HUES6 (cell line): ENCODE measurements around the gene USP8.
"Not testable (repeated sequence)": the region's sequence is repeated elsewhere in the genome, so short reads cannot be mapped to it uniquely, and the experiment has no call there.

Experiments
- H3K27ac ChIP-seq: 2 replicates; pipeline ENCODE4 v1.7.0; 2013; ENCODE audit warnings: low read depth, mild to moderate bottlenecking, low read length, inconsistent platforms
- H3K27me3 ChIP-seq: 2 replicates; pipeline ENCODE4 v1.6.1; 2013; ENCODE audit warnings: low read length; ENCODE audit not compliant: control insufficient read depth, insufficient read depth
- H3K36me3 ChIP-seq: 2 replicates; pipeline ENCODE4 v1.6.1; 2013; ENCODE audit warnings: low read length; ENCODE audit not compliant: control insufficient read depth, insufficient read depth
- H3K4me1 ChIP-seq: 2 replicates; pipeline ENCODE4 v1.6.1; 2013; ENCODE audit warnings: low read length; ENCODE audit not compliant: control insufficient read depth, insufficient read depth
- H3K4me3 ChIP-seq: 2 replicates; pipeline ENCODE4 v1.5.1; 2013; ENCODE audit warnings: low read depth, low read length
- H3K9ac ChIP-seq: one replicate; pipeline ENCODE4 v1.6.1; 2013; ENCODE audit warnings: mild to moderate bottlenecking, low read length
- H3K9me3 ChIP-seq: 2 replicates; pipeline ENCODE4 v1.6.1; 2013; ENCODE audit warnings: low read depth, low read length; ENCODE audit not compliant: control insufficient read depth, insufficient read depth

Gene USP8

DNA sequence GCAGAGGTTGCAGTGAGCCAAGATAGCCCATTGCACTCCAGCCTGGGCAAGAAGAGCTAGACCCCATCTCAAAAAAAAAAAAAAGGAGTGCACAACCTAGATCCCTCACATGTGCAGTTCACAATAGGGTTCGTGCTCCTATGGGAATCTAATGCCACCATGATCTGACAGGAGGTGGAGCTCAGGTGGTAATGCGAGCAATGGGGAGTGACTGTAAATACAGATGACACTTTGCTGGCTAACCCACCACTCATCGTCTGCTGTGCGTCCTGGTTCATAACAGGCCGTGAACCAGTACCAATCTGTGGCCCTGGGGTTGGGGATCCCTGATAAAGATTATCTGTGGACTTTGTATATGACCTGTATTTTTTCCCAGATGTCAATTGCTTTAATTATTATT, 16.7 kb downstream of the USP8 start:
- no peak overlapping the region for H3K4me3 ChIP-seq
- H3K27me3 ChIP-seq = no peaks in the 10 kb centered on the region
- no peaks in the 10 kb centered on the region for H3K4me1 ChIP-seq
- no peak overlapping the region for H3K9ac ChIP-seq
- no peaks in the 10 kb centered on the region for H3K9me3 ChIP-seq
- H3K36me3 ChIP-seq = peaks cover 54% of the 10 kb centered on the region
- no peak overlapping the region for H3K27ac ChIP-seq

DNA sequence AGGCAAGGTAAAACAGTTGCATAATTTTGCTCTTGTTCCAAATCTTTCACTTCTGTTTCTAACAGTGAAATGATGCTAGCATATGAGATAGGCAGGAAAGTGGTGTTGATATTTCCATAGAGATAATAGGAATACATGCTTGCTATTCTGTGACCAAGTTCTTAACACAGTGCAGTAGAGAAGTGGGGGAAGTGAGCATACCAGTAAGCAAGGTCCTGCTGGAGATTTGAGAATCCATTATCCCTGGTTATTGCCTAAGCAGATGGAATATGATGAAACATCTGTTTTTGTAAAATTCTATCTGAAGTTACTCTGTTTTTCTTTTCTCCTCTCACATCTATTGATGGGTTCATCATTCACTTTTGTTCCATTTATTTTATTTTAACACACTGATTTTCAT, 28.7 kb downstream of the USP8 start:
- Histone ChIP-seq H3K36me3 (peaks cover 36% of the 10 kb centered on the region), H3K9ac (no peak overlapping the region), H3K27me3 (no peaks in the 10 kb centered on the region), H3K9me3 (no peaks in the 10 kb centered on the region), H3K4me3 (no peak overlapping the region), H3K4me1 (no peaks in the 10 kb centered on the region), H3K27ac (no peak overlapping the region)

DNA sequence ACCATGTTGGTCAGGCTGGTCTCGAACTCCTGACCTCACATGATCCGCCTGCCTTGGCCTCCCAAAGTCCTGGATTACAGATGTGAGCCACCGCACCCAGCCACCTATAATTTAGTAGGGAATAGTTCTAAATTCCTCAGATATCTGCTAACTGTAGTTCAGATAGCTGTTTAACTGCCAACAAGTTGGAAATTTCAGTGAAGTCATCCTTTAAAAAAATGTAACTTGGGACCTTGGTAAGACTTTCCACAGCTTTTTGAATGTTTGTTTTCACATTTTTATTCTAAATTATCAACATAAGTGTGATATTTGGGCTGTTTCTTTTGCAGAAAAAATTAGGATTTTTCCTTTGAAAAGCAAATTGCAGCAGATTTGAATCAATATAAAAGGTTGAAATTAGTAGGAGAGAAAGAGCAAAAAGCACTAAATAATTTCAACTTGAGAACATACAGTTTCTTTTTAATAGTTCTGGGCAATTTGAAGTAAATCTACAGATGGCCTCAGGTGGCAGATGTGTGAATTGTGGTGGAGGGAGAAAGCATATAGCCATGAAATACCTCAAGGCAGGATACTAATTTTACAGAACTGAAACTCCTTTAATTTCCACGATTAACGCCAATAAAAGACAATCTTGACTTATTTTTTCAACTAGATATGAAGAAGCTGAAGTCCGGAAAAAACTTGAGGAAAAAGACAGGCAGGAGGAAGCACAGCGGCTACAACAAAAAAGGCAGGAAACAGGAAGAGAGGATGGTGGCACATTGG, 34.3 kb downstream of the USP8 start:
- Histone ChIP-seq H3K9me3 (no peaks in the 10 kb centered on the region), H3K36me3 (peaks cover 44% of the 10 kb centered on the region), H3K4me1 (peaks cover 2% of the 10 kb centered on the region; the same call in 1 of the 2 replicates), H3K27me3 (no peaks in the 10 kb centered on the region), H3K4me3 (no peak overlapping the region), H3K27ac (0 out of 2 replicates have a peak overlapping the region, but pooled peaks have one; percentile 33), H3K9ac (no peak overlapping the region)

DNA sequence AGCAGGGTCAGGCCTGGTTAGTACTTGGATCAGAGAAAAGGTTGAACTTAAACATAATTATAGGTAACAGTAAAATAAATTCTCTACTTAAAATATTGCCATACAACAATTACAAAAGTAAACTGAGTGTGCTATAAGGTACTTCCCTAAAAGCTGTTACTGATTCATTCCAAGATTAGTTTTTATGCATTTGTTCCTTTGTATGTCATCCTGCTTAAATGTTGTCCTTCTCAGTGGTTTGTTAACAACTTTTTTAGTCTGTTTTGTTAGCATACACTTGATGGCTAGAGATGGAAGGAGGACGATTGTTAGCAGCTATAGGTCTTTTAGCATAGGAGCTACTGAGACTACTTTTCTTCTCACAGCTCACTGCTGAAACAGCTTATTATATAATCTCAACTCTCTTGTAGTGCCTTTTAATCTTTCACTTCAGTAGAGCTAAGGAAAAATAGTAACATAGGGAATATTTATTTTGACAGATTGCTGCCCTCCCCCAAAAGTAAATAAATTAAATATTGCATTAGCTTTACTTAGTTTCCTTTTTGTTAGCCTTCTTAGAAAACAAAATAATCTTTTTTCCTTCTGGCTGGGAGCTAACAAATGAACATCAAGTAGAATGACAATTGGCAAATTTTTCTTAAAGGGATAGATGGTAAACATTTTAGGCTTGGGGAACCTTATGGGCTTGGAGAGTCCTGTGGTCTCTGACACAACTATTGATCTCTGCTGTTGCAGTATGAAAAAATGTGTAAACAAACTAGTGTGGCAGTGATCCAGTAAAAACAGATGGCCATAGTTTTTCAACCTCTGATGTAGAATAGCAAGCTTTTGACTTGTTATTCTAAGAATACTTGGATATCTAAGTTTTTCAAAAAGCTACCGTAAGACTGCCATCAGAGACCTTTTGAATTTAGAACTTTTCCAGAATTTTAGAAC, 39.5 kb downstream of the USP8 start:
- H3K4me3 ChIP-seq = no peak overlapping the region
- H3K36me3 ChIP-seq = peaks cover 39% of the 10 kb centered on the region
- H3K9ac ChIP-seq = no peak overlapping the region
- H3K27ac ChIP-seq = 0 out of 2 replicates have a peak overlapping the region, but pooled peaks have one; percentile 26
- no peaks in the 10 kb centered on the region for H3K27me3 ChIP-seq
- peaks cover 28% of the 10 kb centered on the region for H3K4me1 ChIP-seq
- H3K9me3 ChIP-seq = no peaks in the 10 kb centered on the region

DNA sequence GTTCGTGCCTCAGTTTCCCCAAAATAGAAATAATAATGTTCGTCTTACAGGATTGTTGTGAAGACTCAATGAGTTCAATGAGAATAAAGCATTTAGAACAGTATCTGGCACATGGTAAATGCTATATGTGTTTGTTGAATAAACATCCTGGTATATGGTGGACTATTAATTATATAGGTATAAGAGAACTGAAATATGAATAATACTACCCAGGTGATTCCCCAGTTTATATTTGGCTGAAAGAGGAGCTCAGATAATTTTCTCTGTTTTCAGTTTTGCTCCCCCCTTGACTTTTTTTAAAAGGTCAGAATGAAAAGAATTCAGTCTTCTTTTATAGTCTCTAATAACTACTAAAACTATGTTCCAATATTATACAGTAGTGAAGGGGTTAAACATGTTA, 46.9 kb downstream of the USP8 start:
- no peak overlapping the region for H3K27ac ChIP-seq
- no peak overlapping the region for H3K4me3 ChIP-seq
- no peak overlapping the region for H3K9ac ChIP-seq
- H3K4me1 ChIP-seq = peaks cover 8% of the 10 kb centered on the region
- H3K36me3 ChIP-seq = peaks cover 40% of the 10 kb centered on the region
- H3K27me3 ChIP-seq = no peaks in the 10 kb centered on the region
- no peaks in the 10 kb centered on the region for H3K9me3 ChIP-seq

DNA sequence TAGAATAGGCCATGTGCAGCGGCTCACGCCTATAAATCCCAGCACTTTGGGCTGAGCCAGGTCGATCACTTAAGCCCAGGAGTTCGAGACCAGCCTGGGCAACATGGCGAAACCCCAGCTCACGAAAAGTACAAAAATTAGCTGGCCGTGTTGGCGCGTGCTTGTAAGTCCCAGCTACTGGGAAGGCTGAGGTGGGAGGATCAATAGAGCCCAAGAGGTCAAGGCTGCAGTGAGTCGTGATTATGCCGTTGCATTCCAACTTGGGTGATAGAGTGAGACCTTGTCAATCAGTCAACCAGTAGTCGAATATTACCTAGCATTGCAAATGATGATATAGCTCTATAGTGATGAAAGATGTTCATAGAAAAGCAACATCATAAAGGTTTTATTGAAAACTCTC, 51.9 kb downstream of the USP8 start:
- Histone ChIP-seq H3K9me3 (no peaks in the 10 kb centered on the region), H3K27ac (no peak overlapping the region), H3K9ac (no peak overlapping the region), H3K4me1 (no peaks in the 10 kb centered on the region), H3K36me3 (peaks cover 68% of the 10 kb centered on the region), H3K27me3 (no peaks in the 10 kb centered on the region), H3K4me3 (no peak overlapping the region)

DNA sequence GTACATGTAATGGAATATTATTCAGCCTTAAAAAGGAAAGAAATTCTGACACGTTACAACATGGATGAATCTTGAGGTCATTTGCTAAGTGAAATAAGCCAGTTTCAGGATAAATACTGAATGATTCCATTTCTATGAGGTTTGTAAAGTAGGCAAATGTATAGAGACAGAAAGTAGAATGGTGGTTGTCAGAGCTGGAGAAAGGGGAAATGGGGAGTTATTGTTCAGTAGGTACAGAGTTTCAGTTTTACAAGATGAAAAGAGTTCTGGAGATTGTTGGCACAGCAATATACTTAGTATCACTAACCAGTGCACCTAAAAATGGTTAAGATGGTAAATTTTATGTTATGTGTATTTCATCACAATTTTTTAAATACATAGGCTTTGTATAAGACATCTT, 60.6 kb downstream of the USP8 start:
- no peak overlapping the region for H3K9ac ChIP-seq
- H3K36me3 ChIP-seq = peaks cover 77% of the 10 kb centered on the region
- H3K4me1 ChIP-seq = no peaks in the 10 kb centered on the region
- H3K27ac ChIP-seq = no peak overlapping the region
- no peak overlapping the region for H3K4me3 ChIP-seq
- H3K27me3 ChIP-seq = no peaks in the 10 kb centered on the region
- H3K9me3 ChIP-seq = no peaks in the 10 kb centered on the region

DNA sequence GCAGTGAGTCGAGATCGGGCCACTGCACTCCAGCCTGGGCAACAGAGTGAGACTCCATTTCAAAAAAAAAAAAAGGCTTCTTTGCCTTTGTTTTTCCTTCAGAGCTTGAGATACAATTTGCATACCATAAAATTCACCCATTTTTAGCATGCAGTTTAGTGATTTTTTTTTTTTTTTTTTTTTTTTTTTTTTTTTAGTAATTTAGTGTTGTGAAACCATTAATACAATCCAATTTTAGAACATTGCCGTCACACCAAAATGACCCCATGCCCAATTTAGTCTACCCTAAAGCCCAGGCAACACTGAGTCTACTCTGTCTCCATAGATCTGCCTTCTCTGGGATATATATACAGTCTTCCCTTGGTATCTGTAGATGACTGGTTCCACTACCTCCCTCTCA, 61.2 kb downstream of the USP8 start:
- Histone ChIP-seq H3K27ac (no peak overlapping the region), H3K36me3 (peaks cover 78% of the 10 kb centered on the region), H3K4me1 (no peaks in the 10 kb centered on the region), H3K27me3 (no peaks in the 10 kb centered on the region), H3K9me3 (no peaks in the 10 kb centered on the region), H3K9ac (no peak overlapping the region), H3K4me3 (no peak overlapping the region)

DNA sequence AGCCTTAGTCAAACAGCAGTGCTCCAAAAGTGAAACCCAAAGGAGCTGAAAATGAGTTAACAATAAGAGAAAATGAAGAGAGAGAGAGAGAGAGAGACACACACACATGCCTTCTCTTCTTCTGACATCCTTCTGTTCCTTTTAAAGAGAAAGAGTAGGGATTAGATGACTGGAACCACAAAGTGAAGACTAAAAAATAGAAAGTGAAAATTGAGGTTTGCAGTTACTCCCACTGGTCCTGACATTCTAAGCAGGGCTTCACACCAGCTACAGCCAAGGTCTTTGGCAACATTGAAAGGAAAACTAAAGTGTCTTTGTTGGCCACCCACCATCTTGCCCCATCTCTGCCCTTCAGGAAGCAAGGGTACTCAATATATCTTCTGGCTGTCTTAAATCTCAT, 63.1 kb downstream of the USP8 start:
- no peak overlapping the region for H3K4me3 ChIP-seq
- no peak overlapping the region for H3K9ac ChIP-seq
- H3K36me3 ChIP-seq = peaks cover 78% of the 10 kb centered on the region
- no peaks in the 10 kb centered on the region for H3K27me3 ChIP-seq
- no peak overlapping the region for H3K27ac ChIP-seq
- H3K9me3 ChIP-seq = no peaks in the 10 kb centered on the region
- no peaks in the 10 kb centered on the region for H3K4me1 ChIP-seq

DNA sequence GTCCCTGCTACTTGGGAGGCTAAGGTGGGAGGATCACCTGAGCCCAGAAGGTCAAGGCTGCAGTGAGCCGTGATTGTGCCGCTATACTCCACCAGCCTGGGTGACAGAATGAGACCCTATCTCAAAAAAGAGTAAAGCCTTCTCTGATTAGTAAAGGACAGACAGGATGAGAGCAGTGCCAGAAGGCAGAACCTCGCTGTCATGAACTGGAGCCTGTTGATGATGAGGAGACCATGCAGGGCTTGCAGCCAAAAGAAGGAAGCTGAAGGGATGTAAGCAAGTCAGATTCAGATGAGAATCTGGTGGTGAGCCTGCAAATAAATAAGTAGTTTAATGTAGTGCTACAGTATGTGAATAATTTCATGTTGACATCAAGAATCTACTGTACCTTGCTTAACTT, 69.4 kb downstream of the USP8 start:
- no peaks in the 10 kb centered on the region for H3K4me1 ChIP-seq
- H3K27ac ChIP-seq = no peak overlapping the region
- H3K36me3 ChIP-seq = peaks cover 88% of the 10 kb centered on the region
- no peaks in the 10 kb centered on the region for H3K27me3 ChIP-seq
- no peak overlapping the region for H3K9ac ChIP-seq
- no peaks in the 10 kb centered on the region for H3K9me3 ChIP-seq
- no peak overlapping the region for H3K4me3 ChIP-seq

DNA sequence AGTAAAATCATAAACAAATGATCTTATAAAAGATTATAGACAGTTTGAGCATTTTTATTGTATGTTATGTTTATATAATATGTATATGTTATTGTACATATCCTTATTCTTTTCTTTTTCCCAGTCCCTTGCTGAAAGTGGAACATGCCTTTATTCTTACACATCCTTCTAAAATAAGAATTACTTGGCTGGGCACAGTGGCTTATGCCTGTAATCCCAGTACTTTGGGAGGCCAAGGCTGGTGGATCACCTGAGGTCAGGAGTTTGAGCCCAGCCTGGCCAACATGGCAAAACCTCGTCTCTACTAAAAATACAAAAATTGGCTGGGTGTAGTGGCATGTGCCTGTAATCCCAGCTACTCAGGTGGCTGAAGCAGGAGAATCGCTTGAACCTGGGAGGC, 70.3 kb downstream of the USP8 start:
- not testable (repeated sequence) for H3K9me3 ChIP-seq, H3K9ac ChIP-seq, H3K4me3 ChIP-seq, H3K27me3 ChIP-seq, H3K27ac ChIP-seq, H3K4me1 ChIP-seq
- H3K36me3 ChIP-seq = peaks cover 94% of the 10 kb centered on the region
